Lung (tissue), 16 donors: ENCODE results near the gene MCM3. TPM values are rescaled to one million over a fixed set of nuclear protein-coding genes. Genes with fewer than 3 reads are reported as not detected.

ENCODE experiments used
- ATAC-seq: fragments of 200-7000 bp; cut with Tn5 transposase; one replicate; pipeline ENCODE4 v1.9.1; 2020; ENCODE audit warnings: moderate number of reproducible peaks; ENCODE audit not compliant: insufficient read depth, low FRiP score
- DNase-seq, 3 donors: peaks; one replicate each; pipeline ENCODE4 v3.0.0-alpha.2; 2013 to 2017
- H3K27ac ChIP-seq, 2 donors: one replicate each; pipeline ENCODE4 v1.5.1; 2013; ENCODE audit warnings: mild to moderate bottlenecking in 2 of 2, moderate library complexity in 2 of 2, control low read depth in 1 of 2, inconsistent platforms in 1 of 2, low read depth in 1 of 2, low read length in 1 of 2
- H3K27me3 ChIP-seq, 3 donors: one replicate each; pipeline ENCODE4 v1.5.1; 2013; ENCODE audit warnings: low read length in 2 of 3; ENCODE audit not compliant: control insufficient read depth in 3 of 3, insufficient read depth in 3 of 3
- H3K36me3 ChIP-seq, 4 donors: one replicate each; pipeline ENCODE4 v1.5.1; 2013; ENCODE audit warnings: low read length in 4 of 4, mild to moderate bottlenecking in 1 of 4, moderate library complexity in 1 of 4; ENCODE audit not compliant: control insufficient read depth in 4 of 4, insufficient read depth in 4 of 4
- H3K4me1 ChIP-seq, 5 donors: one replicate each; pipeline ENCODE4 v1.5.1; 2013; ENCODE audit warnings: low read length in 5 of 5, mild to moderate bottlenecking in 2 of 5, moderate library complexity in 1 of 5; ENCODE audit not compliant: control insufficient read depth in 5 of 5, insufficient read depth in 5 of 5
- H3K4me3 ChIP-seq: one replicate; pipeline ENCODE4 v1.5.1; 2013; ENCODE audit warnings: mild to moderate bottlenecking, control low read depth, moderate library complexity
- H3K9ac ChIP-seq, 2 donors: one replicate each; pipeline ENCODE4 v1.5.1; 2013; ENCODE audit warnings: low read length in 2 of 2, control low read depth in 1 of 2; ENCODE audit not compliant: insufficient read depth in 1 of 2
- H3K9me3 ChIP-seq, 4 donors: one replicate each; pipeline ENCODE4 v1.5.1; 2013; ENCODE audit warnings: low read length in 3 of 4, mild to moderate bottlenecking in 1 of 4, moderate library complexity in 1 of 4; ENCODE audit not compliant: control insufficient read depth in 4 of 4, insufficient read depth in 3 of 4
- CTCF ChIP-seq: IDR thresholded peaks from 2 replicates; pipeline ENCODE4 v1.5.1; 2012; ENCODE audit warnings: mild to moderate bottlenecking; ENCODE audit errors: control extremely low read depth, extremely low read depth
- WGBS, 2 donors: extraction: QIAGEN DNeasy Blood & Tissue Kit; methylation state at CpG; one replicate each; pipeline ENCODE4 v1.1.7; 2013; 5-methylcytosine and 5-hydroxymethylcytosine counted together
- long read RNA-seq, 5 donors: transcript quantifications; one replicate each; lab custom pipeline, GENCODE V29; 2026
- polyA plus RNA-seq, 2 donors: library from polyadenylated mRNA; stranded (reverse); fragments of 200-250 nt; gene quantifications; one replicate each; pipeline ENCODE4 v1.2.1, GENCODE V29; 2013
- total RNA-seq, 2 donors: library from RNA; depleted of rRNA in 1 of 2; stranded (reverse); fragments of >200 nt in 1 of 2; gene quantifications; one replicate each; pipeline ENCODE4 v1.2.1, GENCODE V29; 2014 to 2021
- donor health status: control.
- donor health status: control.
- donor health status: Bipolar disorder and iron deficiency.
- donor health status: healthy.
- donor health status: DM: yes; HTN: yes; CAD: no.

Gene MCM3
- total RNA-seq (10 to 100 TPM; 34.3 to 40.8 TPM), polyA plus RNA-seq (10 to 100 TPM; 19.9 to 34.0 TPM)
- long read RNA-seq, donor 1, transcript MCM3-201 (17 exons, 3,083 nt) = major isoform, 19 of 34 reads
- long read RNA-seq, donor 1, partial matches to known transcripts = 15 of 34 reads
- long read RNA-seq, donor 1, other reads (novel, unspliced or antisense) = 0 of 34 reads
- long read RNA-seq, donor 2, partial matches to known transcripts = 0 of 3 reads
- long read RNA-seq, donor 2, other reads (novel, unspliced or antisense) = 0 of 3 reads
- long read RNA-seq, donor 3, transcript MCM3-201 (17 exons, 3,083 nt) = major isoform, 7 of 34 reads
- long read RNA-seq, donor 3, partial matches to known transcripts = 27 of 34 reads
- long read RNA-seq, donor 3, other reads (novel, unspliced or antisense) = 0 of 34 reads
- long read RNA-seq, donor 4, partial matches to known transcripts = 0 of 1 reads
- long read RNA-seq, donor 4, other reads (novel, unspliced or antisense) = 0 of 1 reads
- long read RNA-seq, donor 5, transcript MCM3-201 (17 exons, 3,083 nt) = major isoform, 9 of 19 reads
- long read RNA-seq, donor 5, partial matches to known transcripts = 10 of 19 reads
- long read RNA-seq, donor 5, other reads (novel, unspliced or antisense) = 0 of 19 reads

- Histone ChIP-seq H3K27ac (peak within 1 kb of the TSS; percentile 43 to 54), H3K9me3 (no peaks in the 10 kb centered on the region), H3K27me3 (no peaks in the 10 kb centered on the region), H3K9ac (peak within 1 kb of the TSS in 1 of 2 donors; percentile 79), H3K4me3 (peak within 1 kb of the TSS; percentile 79), H3K36me3 (peaks cover 6 to 26% (median 14%) of the 10 kb centered on the region in 4 donors), H3K4me1 (peaks cover 0 to 22% (median 0%) of the 10 kb centered on the region in 5 donors)
- WGBS, 2 donors = 0 to 1% methylated on average over 47 to 53 of the region's 53 CpGs
- no peak for TF ChIP-seq CTCF
- peak; percentile 99 for ATAC-seq
- peak; percentile 99 to 100 (median 100) for DNase-seq
These were observed at the start of gene MCM3 for GRCh38 chr6:52284460-52285176. MCM3 (minus strand) TSS chr6:52284742; CDS start chr6:52284674, 68 bp downstream.

- no peak overlapping the region for H3K27ac ChIP-seq
- ATAC-seq (no peak), DNase-seq (no peak)
- no peaks in the 10 kb centered on the region for H3K36me3 ChIP-seq
- TF ChIP-seq CTCF = no peak
- no peak overlapping the region for H3K4me3 ChIP-seq
- no peaks in the 10 kb centered on the region for H3K9me3 ChIP-seq
- H3K27me3 ChIP-seq = no peaks in the 10 kb centered on the region
- H3K4me1 ChIP-seq = peaks cover 0 to 2% (median 0%) of the 10 kb centered on the region in 5 donors
- WGBS, 2 donors = 39 to 50% methylated on average over 1 of the region's 1 CpG
- no peak overlapping the region for H3K9ac ChIP-seq
These were observed 49.3 kb upstream of the MCM3 start for GRCh38 chr6:52333840-52334200.

GRCh38 chr6:52331793-52332457 lies 47.4 kb upstream of the MCM3 start:
- H3K4me1 ChIP-seq = peaks cover 0 to 3% (median 0%) of the 10 kb centered on the region in 5 donors
- DNase-seq (no peak), ATAC-seq (no peak)
- H3K36me3 ChIP-seq = no peaks in the 10 kb centered on the region
- H3K9ac ChIP-seq = no peak overlapping the region
- WGBS, 2 donors = 93 to 95% methylated on average over 4 of the region's 4 CpGs
- H3K4me3 ChIP-seq = no peak overlapping the region
- no peak for TF ChIP-seq CTCF
- no peak overlapping the region for H3K27ac ChIP-seq
- no peaks in the 10 kb centered on the region for H3K27me3 ChIP-seq
- H3K9me3 ChIP-seq = no peaks in the 10 kb centered on the region
